ENCODE measurements around the gene TMC4. TPM values are rescaled to one million over a fixed set of nuclear protein-coding genes. Genes with fewer than 3 reads are reported as not detected.

The TMC4 gene
- total RNA-seq, 1 donor from 2014 or later = 0.28 TPM

DNA sequence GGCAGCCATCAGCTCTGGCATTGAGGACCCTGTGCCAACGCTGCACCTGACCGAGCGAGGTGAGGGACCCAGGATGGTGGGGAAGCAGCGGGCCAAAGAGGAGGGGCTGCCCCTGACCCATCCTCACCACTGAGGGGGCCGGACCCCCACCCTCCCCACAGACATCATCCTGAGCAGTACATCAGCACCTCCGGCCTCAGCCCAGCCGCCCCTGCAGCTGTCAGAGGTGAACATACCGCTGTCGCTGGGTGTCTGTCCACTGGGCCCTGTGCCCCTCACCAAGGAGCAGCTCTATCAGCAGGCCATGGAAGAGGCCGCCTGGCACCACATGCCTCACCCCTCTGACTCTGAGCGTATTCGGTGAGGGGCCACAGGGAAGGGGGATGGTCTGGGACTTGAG, 20.7 kb downstream of the TMC4 start:
- TF ChIP-seq, protein P1, sequence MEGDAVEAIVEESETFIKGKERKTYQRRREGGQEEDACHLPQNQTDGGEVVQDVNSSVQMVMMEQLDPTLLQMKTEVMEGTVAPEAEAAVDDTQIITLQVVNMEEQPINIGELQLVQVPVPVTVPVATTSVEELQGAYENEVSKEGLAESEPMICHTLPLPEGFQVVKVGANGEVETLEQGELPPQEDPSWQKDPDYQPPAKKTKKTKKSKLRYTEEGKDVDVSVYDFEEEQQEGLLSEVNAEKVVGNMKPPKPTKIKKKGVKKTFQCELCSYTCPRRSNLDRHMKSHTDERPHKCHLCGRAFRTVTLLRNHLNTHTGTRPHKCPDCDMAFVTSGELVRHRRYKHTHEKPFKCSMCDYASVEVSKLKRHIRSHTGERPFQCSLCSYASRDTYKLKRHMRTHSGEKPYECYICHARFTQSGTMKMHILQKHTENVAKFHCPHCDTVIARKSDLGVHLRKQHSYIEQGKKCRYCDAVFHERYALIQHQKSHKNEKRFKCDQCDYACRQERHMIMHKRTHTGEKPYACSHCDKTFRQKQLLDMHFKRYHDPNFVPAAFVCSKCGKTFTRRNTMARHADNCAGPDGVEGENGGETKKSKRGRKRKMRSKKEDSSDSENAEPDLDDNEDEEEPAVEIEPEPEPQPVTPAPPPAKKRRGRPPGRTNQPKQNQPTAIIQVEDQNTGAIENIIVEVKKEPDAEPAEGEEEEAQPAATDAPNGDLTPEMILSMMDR (conservative IDR thresholded peaks at IDR 0.05) = no peak
- Mint-ChIP-seq H3K4me3 (no peak overlapping the region), H3K4me1 (peaks cover 4% of the 10 kb centered on the region), H3K27me3 (ENCODE audit: low read depth) (peaks cover 3% of the 10 kb centered on the region), H3K36me3 (ENCODE audit: low read depth) (peaks cover 9% of the 10 kb centered on the region), H3K9me3 (no peaks in the 10 kb centered on the region), H3K27ac (ENCODE audit: unreplicated experiment) (no peak overlapping the region)
- DNase-seq (ENCODE audit: low read depth, low spot score) = no peak

GRCh38 chr19:54151362-54152035, 21.5 kb downstream of the TMC4 start:
- Mint-ChIP-seq H3K27ac (ENCODE audit: unreplicated experiment) (peak overlapping the region; percentile 67), H3K9me3 (no peaks in the 10 kb centered on the region), H3K4me1 (no peaks in the 10 kb centered on the region), H3K36me3 (ENCODE audit: low read depth) (peaks cover 7% of the 10 kb centered on the region), H3K4me3 (peak overlapping the region; percentile 46), H3K27me3 (ENCODE audit: low read depth) (peaks cover 3% of the 10 kb centered on the region)
- TF ChIP-seq, protein P1 (conservative IDR thresholded peaks at IDR 0.05) = no peak
- no peak for DNase-seq (ENCODE audit: low read depth, low spot score)

DNA sequence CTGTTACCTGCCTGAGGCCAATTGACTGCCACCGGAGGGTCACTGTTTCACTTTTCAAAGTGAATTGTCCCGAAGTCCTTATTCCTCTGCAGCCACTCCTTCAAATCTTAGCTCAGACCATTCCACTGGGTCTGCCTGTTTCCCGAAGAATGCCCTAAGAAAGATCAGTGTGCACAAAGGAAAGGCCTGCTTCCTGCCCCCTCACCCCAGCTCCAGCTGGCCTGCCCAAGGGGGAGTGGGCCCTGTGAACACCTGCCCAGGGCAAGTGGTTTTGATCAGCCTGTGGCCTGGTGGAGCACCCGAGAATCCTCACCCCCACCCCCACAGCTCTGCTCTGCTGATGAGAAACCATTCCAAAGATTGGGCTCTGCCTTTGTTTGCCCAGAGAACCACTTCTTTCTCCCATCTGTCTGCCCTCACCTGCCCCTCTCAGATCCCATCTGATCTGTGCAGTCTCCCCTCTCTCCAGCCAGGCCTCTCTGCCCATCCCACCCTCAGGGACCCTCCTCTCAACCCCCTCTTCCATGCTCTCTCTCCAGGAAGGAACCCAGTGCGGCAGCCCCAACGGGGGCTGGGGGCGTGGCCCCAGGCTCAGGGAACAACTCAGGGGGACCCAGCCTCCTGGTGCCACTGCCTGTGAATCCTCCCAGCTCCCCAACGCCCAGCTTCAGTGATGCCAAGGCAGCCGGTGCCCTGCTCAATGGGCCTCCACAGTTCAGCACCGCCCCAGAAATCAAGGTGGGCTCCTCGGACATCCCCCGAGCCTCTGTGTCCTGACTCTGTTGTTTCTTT, 23.7 kb downstream of the TMC4 start:
- H3K4me3 Mint-ChIP-seq = peak overlapping the region; percentile 72
- H3K36me3 Mint-ChIP-seq (ENCODE audit: low read depth) = peaks cover 15% of the 10 kb centered on the region
- no peaks in the 10 kb centered on the region for H3K4me1 Mint-ChIP-seq
- peaks cover 3% of the 10 kb centered on the region for H3K27me3 Mint-ChIP-seq (ENCODE audit: low read depth)
- no peaks in the 10 kb centered on the region for H3K9me3 Mint-ChIP-seq
- no peak for DNase-seq (ENCODE audit: low read depth, low spot score)
- TF ChIP-seq, protein P1 (conservative IDR thresholded peaks at IDR 0.05) = no peak
- H3K27ac Mint-ChIP-seq (ENCODE audit: unreplicated experiment) = peak overlapping the region; percentile 43

DNA sequence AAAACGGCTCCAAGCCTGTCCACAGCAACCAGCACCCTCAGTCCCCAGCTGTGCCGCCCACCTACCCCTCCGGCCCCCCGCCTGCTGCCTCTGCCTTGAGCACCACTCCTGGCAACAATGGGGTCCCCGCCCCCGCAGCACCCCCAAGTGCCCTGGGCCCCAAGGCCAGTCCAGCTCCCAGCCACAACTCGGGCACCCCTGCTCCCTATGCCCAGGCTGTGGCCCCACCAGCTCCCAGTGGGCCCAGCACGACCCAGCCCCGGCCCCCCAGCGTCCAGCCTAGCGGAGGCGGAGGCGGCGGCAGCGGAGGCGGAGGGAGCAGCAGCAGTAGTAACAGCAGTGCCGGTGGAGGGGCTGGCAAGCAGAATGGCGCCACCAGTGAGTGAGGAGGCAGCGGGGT, 24.8 kb downstream of the TMC4 start:
- H3K9me3 Mint-ChIP-seq = no peaks in the 10 kb centered on the region
- peaks cover 12% of the 10 kb centered on the region for H3K36me3 Mint-ChIP-seq (ENCODE audit: low read depth)
- peaks cover 3% of the 10 kb centered on the region for H3K27me3 Mint-ChIP-seq (ENCODE audit: low read depth)
- TF ChIP-seq, protein P1 (conservative IDR thresholded peaks at IDR 0.05) = no peak
- H3K27ac Mint-ChIP-seq (ENCODE audit: unreplicated experiment) = no peak overlapping the region
- no peak for DNase-seq (ENCODE audit: low read depth, low spot score)
- H3K4me3 Mint-ChIP-seq = no peak overlapping the region
- no peaks in the 10 kb centered on the region for H3K4me1 Mint-ChIP-seq

DNA sequence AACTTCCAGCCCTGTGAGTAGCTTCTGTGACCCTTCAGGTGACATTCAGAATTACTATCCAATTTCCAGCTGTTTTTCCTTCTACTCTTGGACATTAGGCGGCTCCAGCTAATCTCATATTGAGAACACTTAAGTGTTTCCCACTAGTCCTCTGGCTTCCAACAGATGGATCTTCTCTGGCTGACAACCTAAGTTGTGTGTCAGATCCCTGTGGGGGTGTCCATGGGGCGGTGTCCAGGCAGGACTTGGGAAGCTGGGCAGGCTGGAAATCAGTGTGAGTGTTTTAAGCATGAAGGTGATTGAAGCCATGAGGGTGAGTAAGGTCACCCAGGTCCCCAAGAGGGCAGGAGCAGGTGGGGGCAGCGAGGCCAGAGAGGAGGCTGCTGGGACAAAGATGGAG, 25.3 kb downstream of the TMC4 start:
- H3K9me3 Mint-ChIP-seq = no peaks in the 10 kb centered on the region
- H3K4me3 Mint-ChIP-seq = no peak overlapping the region
- peaks cover 3% of the 10 kb centered on the region for H3K27me3 Mint-ChIP-seq (ENCODE audit: low read depth)
- peaks cover 12% of the 10 kb centered on the region for H3K36me3 Mint-ChIP-seq (ENCODE audit: low read depth)
- TF ChIP-seq, protein P1 (conservative IDR thresholded peaks at IDR 0.05) = no peak
- no peak overlapping the region for H3K27ac Mint-ChIP-seq (ENCODE audit: unreplicated experiment)
- H3K4me1 Mint-ChIP-seq = no peaks in the 10 kb centered on the region
- no peak for DNase-seq (ENCODE audit: low read depth, low spot score)
